Brain microvascular endothelial cell (primary cell): ENCODE measurements around the gene KCNJ15.

Source experiments
- DNase-seq: peaks from one replicate; pipeline ENCODE4 v3.0.0-alpha.2; 2020
- H3K27ac ChIP-seq: fragments of 250-450 bp; sonication (Bioruptor Pico); 2 replicates; pipeline ENCODE4 v1.5.1; 2020; ENCODE audit warnings: mild to moderate bottlenecking, moderate library complexity
- H3K27me3 ChIP-seq: fragments of 250-450 bp; sonication (Bioruptor Pico); replicated peaks from 2 replicates; pipeline ENCODE4 v1.5.1; 2020; ENCODE audit warnings: mild to moderate bottlenecking
- H3K36me3 ChIP-seq: fragments of 250-450 bp; sonication (Bioruptor Pico); replicated peaks from 2 replicates; pipeline ENCODE4 v1.5.1; 2020; ENCODE audit warnings: mild to moderate bottlenecking
- H3K4me3 ChIP-seq: 2 replicates; pipeline ENCODE4 v1.5.1; 2011; ENCODE audit warnings: low read depth, mild to moderate bottlenecking, control low read depth, low read length, moderate library complexity
- CTCF ChIP-seq: IDR thresholded peaks from 2 replicates; pipeline ENCODE4 v1.5.1; 2011; ENCODE audit warnings: low read depth, mild to moderate bottlenecking, moderate library complexity, low read length, control low read depth, inconsistent platforms; ENCODE audit errors: missing control alignments
- in situ Hi-C: cut with HindIII; loops from 2 replicates; pipeline ENCODE4 v1.10.0; 2017; ENCODE audit warnings: low sequenced_read_pairs, low pct_ligation_motif_present

The KCNJ15 gene

GRCh38 chr21:38312822-38313221 lies 56.0 kb downstream of the KCNJ15 start:
- in situ Hi-C loops = no loop called here
- Histone ChIP-seq H3K27ac (no peak overlapping the region), H3K4me3 (no peak overlapping the region), H3K36me3 (no peaks in the 10 kb centered on the region), H3K27me3 (no peaks in the 10 kb centered on the region)
- TF ChIP-seq CTCF = no peak
- DNase-seq = no peak

GRCh38 chr21:38314558-38314957 lies 57.8 kb downstream of the KCNJ15 start:
- in situ Hi-C loops = no loop called here
- Histone ChIP-seq H3K27me3 (no peaks in the 10 kb centered on the region), H3K4me3 (no peak overlapping the region), H3K27ac (no peak overlapping the region), H3K36me3 (no peaks in the 10 kb centered on the region)
- no peak for DNase-seq
- TF ChIP-seq CTCF = no peak

- Histone ChIP-seq H3K36me3 (no peaks in the 10 kb centered on the region), H3K4me3 (no peak overlapping the region), H3K27me3 (no peaks in the 10 kb centered on the region), H3K27ac (no peak overlapping the region)
- in situ Hi-C loops = no loop called here
- no peak for TF ChIP-seq CTCF
- no peak for DNase-seq
Observed at GRCh38 chr21:38315122-38315521, 58.3 kb downstream of the KCNJ15 start.

GRCh38 chr21:38319781-38320180 lies 63.0 kb downstream of the KCNJ15 start:
- Histone ChIP-seq H3K36me3 (no peaks in the 10 kb centered on the region), H3K4me3 (no peak overlapping the region), H3K27me3 (no peaks in the 10 kb centered on the region), H3K27ac (no peak overlapping the region)
- peak; percentile 47 for DNase-seq
- in situ Hi-C loops = no loop called here
- TF ChIP-seq CTCF = no peak

- no peaks in the 10 kb centered on the region for H3K36me3 ChIP-seq
- in situ Hi-C loops = no loop called here
- TF ChIP-seq CTCF = no peak
- H3K27ac ChIP-seq = no peak overlapping the region
- DNase-seq = no peak
- H3K4me3 ChIP-seq = no peak overlapping the region
- H3K27me3 ChIP-seq = no peaks in the 10 kb centered on the region
Observed at GRCh38 chr21:38321568-38321967, 64.8 kb downstream of the KCNJ15 start.

GRCh38 chr21:38322311-38322950 lies 65.6 kb downstream of the KCNJ15 start:
- in situ Hi-C loops = no loop called here
- no peaks in the 10 kb centered on the region for H3K36me3 ChIP-seq
- no peaks in the 10 kb centered on the region for H3K27me3 ChIP-seq
- TF ChIP-seq CTCF = no peak
- H3K4me3 ChIP-seq = no peak overlapping the region
- no peak for DNase-seq
- H3K27ac ChIP-seq = no peak overlapping the region
